SHP77 (cell line): Measurements from ENCODE around the gene PRAF2.

Source experiments
- DNase-seq, 2 experiments: peaks; one replicate each; lab custom pipeline; 2025; lab: John Stamatoyannopoulos, UW

Gene PRAF2

GRCh38 chrX:49073601-49074575 lies at the start of gene PRAF2:
Gene PRAF2, minus strand, starts transcription at chrX:49074002. Its CDS starts 15 bp downstream, at chrX:49073987.
- peak; percentile 87 to 89 for DNase-seq

- DNase-seq, result no peak
These were observed 48.7 kb upstream of the PRAF2 start for GRCh38 chrX:49122499-49122898.

DNA sequence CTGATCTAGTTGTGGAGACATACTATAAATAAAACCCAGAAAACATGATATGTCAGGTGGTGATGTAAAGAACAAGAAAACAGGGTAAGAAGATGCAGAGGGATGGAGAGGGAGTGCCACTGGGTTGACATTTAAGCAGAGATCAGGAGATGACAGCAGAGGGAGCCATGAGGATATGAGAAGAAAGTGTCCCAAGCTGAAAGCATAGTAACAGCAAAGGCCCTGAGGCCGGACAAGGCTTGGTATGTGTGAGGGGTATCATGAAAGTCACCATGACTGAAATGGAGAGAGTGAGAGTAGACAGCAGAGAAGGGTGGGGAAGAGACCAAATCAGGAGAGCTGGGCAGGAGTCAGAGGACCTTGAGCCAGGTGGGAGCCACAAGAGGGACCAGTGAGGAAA lies 46.3 kb upstream of the PRAF2 start:
- DNase-seq, result no peak

GRCh38 chrX:49117581-49117980 lies 43.8 kb upstream of the PRAF2 start:
- no peak for DNase-seq

- no peak for DNase-seq
These were observed 42.9 kb upstream of the PRAF2 start for GRCh38 chrX:49116716-49117115.

DNA sequence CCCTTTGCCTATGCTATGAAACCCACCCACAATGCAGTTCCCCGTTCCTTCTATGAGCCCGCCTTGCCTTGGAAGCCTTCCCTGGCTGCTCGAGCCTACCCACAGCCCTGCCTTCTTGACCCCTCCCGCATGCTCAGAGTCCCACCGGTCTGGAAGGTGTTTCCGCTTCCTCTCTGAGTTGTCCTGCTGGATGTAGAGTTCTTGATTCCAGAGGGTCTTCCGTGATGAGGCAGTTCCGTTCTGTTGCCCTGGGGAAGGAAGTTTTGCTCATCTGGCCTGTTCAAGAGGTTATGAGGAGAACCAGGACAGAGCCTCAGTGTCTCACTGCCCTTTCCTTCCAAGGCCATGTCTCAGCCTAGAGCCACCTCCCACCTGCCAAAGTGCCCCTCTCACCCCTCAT lies 42.3 kb upstream of the PRAF2 start:
- no peak for DNase-seq

- no peak for DNase-seq
These were observed 38.0 kb upstream of the PRAF2 start for GRCh38 chrX:49111791-49112190.

DNA sequence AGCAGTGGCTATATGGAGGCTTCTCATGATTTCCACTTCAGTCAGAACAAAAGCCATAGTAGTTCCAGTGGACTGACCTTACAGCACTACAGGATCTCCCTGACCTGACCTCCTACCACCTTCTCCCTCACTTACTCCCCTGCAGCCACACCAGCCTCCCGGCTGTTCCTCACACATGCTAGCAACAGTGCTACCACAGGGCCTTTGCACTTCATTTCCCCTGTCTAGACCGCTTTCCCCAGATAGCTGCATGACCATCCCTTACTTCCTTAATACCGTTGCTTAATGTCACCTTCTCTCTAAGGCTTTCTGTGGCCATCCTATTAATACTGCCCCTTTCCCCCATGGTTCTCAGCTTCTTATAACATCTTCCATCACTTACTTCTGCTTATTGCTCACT lies 36.6 kb upstream of the PRAF2 start:
- no peak for DNase-seq

DNA sequence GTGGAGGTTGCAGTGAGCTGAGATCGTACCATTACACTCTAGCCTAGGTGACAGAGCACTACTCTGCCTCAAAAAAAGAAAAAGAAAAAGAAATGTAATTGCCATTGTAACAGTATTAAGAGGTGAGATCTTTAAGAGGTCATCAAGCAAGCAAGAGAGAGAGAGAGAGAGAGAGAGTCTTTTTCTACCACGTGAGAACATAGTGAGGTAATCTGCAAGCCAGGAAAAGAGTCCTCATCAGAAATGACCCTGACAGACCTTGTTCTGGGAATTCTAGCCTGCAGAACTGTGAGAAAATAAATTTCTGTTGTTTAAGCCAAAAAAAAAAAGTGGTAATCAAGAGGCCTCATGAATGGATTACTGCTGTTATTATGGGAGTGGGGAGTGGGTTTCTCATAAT lies 34.8 kb upstream of the PRAF2 start:
- no peak for DNase-seq

DNA sequence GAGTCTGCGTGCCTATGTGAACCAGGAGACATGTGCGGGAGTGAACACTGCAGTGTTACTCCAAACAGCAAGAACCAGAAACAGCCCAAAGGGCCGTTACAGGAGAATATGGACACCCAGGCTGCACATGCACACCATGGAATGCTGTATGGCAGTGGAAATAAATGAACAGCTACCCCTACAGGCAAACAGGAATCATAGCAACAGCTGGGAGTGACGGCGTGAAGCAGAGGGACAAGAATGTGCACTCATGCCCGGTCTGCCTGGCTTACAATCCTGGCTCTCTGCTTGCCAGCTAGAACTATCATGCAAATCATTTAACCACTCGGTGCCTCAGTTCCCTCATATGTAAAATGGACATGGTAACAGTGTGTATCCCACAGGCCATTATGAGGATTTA lies 33.1 kb upstream of the PRAF2 start:
- peak; percentile 2 to 5 for DNase-seq

- DNase-seq, result no peak
These were observed 32.5 kb upstream of the PRAF2 start for GRCh38 chrX:49106296-49106695.

GRCh38 chrX:49103637-49104036 lies 29.8 kb upstream of the PRAF2 start:
- DNase-seq, result no peak

DNA sequence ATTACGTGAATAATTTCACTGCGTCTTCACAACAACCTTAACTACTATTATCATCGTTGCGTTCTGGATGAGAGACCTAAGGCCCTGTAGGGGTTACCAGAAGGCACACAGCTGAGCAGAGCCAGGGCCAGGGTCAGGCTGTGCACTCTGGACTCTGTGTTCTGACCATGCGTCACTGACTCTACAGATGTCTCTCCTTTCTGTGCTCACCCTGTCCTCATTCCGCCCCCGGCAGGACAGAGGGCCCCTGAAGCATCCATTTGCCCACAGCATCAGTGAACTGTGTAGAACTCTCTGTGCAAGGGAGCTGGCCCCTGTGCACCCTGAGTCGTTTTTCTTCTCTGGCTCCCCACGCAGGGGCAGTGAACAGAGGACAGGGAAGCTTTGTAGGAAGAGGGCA lies 28.4 kb upstream of the PRAF2 start:
- no peak for DNase-seq

- no peak for DNase-seq
These were observed 27.8 kb upstream of the PRAF2 start for GRCh38 chrX:49101629-49101984.

DNA sequence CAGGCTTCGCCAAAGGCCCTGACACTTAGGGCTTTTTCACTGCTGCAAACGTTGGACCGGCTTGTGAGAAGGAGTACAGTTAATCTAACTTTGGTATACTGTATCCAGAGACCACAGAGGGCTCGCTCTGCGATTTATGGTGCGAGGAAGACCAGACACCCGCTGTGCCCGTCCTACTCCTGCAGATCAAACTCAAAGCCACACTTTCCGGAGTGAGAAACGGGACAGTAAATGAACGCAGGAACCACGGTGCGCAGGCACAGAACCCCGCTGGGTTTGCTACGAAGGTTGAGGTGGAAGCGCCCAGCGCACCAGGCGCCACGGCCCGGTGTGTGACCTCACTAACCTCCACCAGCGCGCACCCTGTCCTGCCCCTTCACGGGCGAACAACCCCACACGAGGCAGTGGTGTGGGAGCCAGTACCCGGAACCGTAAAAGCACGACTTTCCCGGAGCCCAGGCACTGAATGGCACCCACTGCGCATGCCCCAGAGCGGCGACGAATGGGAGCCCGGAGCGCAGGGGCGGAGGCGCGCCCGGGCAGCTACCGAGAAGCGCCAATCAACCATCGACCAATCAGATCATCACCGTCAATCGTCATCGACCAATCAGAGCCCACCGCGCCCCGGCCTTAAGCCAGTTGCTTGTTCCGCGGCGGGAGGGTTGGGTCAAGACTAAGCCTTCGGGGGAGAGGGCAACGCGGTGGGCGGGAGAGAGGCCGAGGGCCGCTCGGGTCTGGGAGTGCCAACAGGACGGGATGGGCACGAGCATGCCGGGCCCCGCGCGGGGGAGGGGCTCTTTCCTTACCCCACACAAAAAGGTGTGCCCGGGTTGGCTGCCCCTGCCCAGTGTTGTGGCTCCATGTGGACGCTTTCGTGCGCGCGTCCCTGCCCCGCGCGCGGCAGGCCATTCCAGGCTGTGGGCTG lies 27.2 kb upstream of the PRAF2 start:
- peak; percentile 81 to 86 for DNase-seq

- DNase-seq, result no peak
These were observed 22.6 kb upstream of the PRAF2 start for GRCh38 chrX:49096419-49096818.

- no peak for DNase-seq
These were observed 15.8 kb upstream of the PRAF2 start for GRCh38 chrX:49089553-49089952.

DNA sequence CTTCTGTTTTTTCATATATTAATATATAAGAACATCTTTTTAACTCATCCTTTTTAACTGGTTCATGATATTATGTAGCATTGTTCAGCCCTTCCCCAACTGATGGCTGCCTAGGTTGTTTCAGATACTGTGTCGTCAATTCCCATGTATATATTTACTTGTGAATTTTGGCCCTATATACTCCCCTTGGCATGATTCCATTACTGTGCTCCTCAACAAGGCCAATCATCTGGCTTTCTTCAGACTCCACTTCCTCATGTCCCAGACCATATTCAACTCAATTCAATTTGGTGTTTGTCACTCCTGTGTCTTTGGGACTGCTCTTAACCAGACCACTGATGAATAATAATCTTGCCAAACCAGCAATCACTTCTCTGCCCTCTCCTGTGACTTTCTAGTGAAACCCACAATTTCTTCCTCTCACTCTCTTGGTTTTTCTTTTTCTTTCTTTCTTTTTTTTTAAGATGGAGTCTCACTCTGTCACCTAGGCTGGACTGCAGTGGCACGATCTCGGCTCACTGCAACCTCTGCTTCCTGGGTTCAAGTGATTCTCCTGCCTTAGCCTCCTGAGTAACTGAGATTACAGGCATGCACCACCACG lies 8.6 kb upstream of the PRAF2 start:
- no peak for DNase-seq

GRCh38 chrX:49079489-49080428 lies 6.0 kb upstream of the PRAF2 start, which contains the start of gene WDR45:
Gene WDR45, minus strand, starts transcription at chrX:49079887. Its CDS starts 1,792 bp downstream, at chrX:49078095.
- peak; percentile 26 to 52 for DNase-seq

DNA sequence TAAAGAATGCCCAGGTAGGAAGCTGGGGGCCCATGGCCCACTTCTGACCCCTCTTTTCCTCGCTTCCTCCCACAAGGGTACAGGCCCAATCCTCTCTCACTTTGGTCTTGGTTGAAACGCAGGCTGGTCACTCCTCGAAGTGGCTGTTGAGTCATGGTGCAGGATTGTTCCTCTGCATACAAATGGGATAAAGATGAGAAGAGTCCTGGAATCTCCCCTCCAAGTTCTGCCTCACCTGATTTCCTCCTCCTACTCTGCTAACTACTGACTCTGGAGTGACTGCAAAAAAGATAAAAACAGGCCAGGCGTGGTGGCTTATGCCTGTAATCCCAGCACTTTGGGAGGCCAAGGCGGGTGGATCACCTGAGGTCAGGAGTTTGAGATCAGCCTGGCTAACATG lies 4.1 kb upstream of the PRAF2 start:
- no peak for DNase-seq

GRCh38 chrX:49075347-49075746 lies 1.5 kb upstream of the PRAF2 start:
- no peak for DNase-seq
